ENCODE data around the gene PHLPP2. TPM values are rescaled to one million over a fixed set of nuclear protein-coding genes. Genes with fewer than 3 reads are reported as not detected.
"Not testable (repeated sequence)": the region's sequence is repeated elsewhere in the genome, so short reads cannot be mapped to it uniquely, and the experiment has no call there.

Gene PHLPP2
- polyA plus RNA-seq, 1 donor = 19.6 TPM

DNA sequence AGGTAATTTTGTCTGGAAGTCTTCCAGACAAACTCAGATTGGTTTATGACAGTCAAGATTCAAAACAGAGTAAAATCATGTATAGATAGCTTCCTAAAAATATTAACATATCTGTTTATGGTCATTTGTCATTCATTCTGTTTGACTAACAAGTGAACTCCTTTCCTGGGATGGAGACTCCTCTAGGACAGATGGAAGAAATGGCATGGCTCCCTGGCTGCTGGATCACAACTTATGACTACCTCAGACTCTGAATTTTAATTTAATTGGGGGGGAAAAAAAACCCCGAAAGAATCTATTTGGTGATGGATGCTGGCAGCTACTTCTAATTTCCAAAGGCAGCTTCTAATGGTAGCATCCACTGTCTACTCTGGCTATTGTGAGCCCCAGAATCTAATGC lies 34.6 kb downstream of the PHLPP2 start:
- WGBS (ENCODE audit: insufficient coverage, low lambda C conversion rate) = no CpG with 5 or more reads among the region's 1 CpG
- no peaks in the 10 kb centered on the region for H3K9me3 ChIP-seq (ENCODE audit: control insufficient read depth, low read depth, low read length)

DNA sequence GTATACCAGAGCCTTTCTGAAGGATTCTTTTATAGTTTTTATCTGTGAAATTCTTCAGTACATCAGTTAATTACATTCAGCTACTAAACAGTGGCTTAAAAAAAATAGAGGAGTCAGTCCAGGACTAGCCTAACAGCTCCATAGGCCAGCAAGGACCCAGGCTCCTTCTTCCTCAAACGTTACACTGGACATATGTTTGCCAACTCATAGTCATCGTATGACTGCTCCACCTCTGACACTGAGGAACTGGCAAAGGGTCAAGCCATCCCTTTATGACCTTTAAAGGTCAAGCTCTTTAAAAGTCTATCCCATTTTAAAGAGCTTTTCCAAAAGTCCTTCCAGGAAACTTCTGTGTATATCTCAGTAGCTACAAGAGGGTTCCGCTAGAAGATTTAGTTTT lies 36.6 kb downstream of the PHLPP2 start:
- Histone ChIP-seq H3K4me1 (ENCODE audit: control insufficient read depth, insufficient read depth, low read length) (no peaks in the 10 kb centered on the region), H3K4me3 (ENCODE audit: low read length) (no peak overlapping the region), H3K36me3 (ENCODE audit: control insufficient read depth, insufficient read depth, low read length) (peaks cover 43% of the 10 kb centered on the region), H3K27ac (ENCODE audit: low read length) (no peak overlapping the region), H3K9me3 (ENCODE audit: control insufficient read depth, low read depth, low read length) (peaks cover 2% of the 10 kb centered on the region), H3K27me3 (ENCODE audit: control insufficient read depth, insufficient read depth, low read length) (no peaks in the 10 kb centered on the region)
- WGBS (ENCODE audit: insufficient coverage, low lambda C conversion rate) = no CpG with 5 or more reads among the region's 3 CpGs
- DNase-seq = no peak

More for the DNA sequence above, 34.6 kb downstream of the PHLPP2 start:
- Histone ChIP-seq H3K4me3 (ENCODE audit: low read length) (no peak overlapping the region), H3K27ac (ENCODE audit: low read length) (no peak overlapping the region), H3K4me1 (ENCODE audit: control insufficient read depth, insufficient read depth, low read length) (no peaks in the 10 kb centered on the region), H3K27me3 (ENCODE audit: control insufficient read depth, insufficient read depth, low read length) (no peaks in the 10 kb centered on the region), H3K36me3 (ENCODE audit: control insufficient read depth, insufficient read depth, low read length) (peaks cover 34% of the 10 kb centered on the region)
- no peak for DNase-seq

DNA sequence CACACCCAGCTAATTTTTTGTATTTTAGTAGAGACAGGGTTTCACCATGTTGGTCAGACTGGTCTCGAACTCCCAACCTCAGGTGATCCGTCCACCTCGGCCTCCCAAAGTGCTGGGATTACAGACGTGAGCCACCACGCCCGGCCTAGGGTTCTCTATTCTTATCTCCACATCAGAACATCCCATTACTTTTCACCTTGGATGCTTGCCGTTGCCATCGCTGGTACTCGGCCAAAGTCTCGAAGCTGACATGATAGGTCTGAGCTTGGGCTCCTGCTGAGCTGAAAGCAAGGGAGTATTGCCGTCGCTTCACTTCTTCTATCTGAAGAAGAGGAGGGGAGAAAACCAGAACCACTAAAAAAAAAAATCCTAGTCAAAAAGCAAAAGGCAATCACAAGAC lies 40.2 kb downstream of the PHLPP2 start:
- not testable (repeated sequence) for H3K27ac ChIP-seq (ENCODE audit: low read length); H3K4me3 ChIP-seq (ENCODE audit: low read length); H3K9me3 ChIP-seq (ENCODE audit: control insufficient read depth, low read depth, low read length); H3K27me3 ChIP-seq (ENCODE audit: control insufficient read depth, insufficient read depth, low read length); H3K4me1 ChIP-seq (ENCODE audit: control insufficient read depth, insufficient read depth, low read length); DNase-seq
- H3K36me3 ChIP-seq (ENCODE audit: control insufficient read depth, insufficient read depth, low read length) = peaks cover 45% of the 10 kb centered on the region
- 100% methylated on average over 3 of the region's 12 CpGs for WGBS (ENCODE audit: insufficient coverage, low lambda C conversion rate)

DNA sequence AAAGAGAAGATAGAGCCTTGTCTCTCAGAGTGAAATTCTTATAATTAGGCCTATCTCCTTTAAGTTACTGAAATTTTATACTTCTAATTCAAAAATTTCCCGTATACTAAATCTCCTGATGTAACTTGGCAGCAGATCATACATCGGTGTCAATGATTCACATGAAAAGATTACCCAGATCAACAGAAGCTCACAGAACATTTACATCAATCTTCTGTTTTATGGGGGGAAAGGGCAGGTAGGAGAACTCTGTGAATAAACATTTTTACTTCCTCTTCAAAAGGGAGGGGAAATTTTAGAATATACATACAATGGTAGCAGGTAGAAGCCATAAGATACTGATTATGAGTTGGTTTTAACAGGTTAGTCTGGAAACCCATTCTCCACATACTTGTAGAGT lies 43.1 kb downstream of the PHLPP2 start:
- Histone ChIP-seq H3K4me3 (ENCODE audit: low read length) (no peak overlapping the region), H3K27me3 (ENCODE audit: control insufficient read depth, insufficient read depth, low read length) (no peaks in the 10 kb centered on the region), H3K4me1 (ENCODE audit: control insufficient read depth, insufficient read depth, low read length) (peaks cover 3% of the 10 kb centered on the region), H3K36me3 (ENCODE audit: control insufficient read depth, insufficient read depth, low read length) (peaks cover 48% of the 10 kb centered on the region), H3K27ac (ENCODE audit: low read length) (no peak overlapping the region), H3K9me3 (ENCODE audit: control insufficient read depth, low read depth, low read length) (peaks cover 4% of the 10 kb centered on the region)
- DNase-seq = peak in 1 of 2 donors; percentile 63
- 17% methylated on average over 1 of the region's 2 CpGs for WGBS (ENCODE audit: insufficient coverage, low lambda C conversion rate)

DNA sequence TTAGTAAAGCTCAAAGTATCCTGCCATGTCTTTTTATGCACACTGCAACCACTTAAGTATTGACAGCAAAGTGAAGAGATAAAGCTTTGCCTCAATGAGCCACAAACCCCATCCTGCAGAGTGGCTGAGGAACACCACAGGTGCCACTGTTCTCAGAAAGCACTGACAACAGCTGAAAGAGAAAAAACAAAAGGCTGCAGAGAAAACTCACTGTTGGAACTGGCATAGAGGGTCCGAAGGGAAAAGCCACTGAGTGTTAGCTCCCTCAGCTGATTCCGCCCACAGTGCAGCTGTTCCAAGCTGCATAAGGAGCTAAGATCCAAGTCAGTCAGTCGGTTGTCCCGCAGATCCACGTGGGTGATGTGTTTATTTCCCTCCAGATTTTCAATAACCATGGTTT lies 48.3 kb downstream of the PHLPP2 start:
- Histone ChIP-seq H3K27me3 (ENCODE audit: control insufficient read depth, insufficient read depth, low read length) (no peaks in the 10 kb centered on the region), H3K27ac (ENCODE audit: low read length) (no peak overlapping the region), H3K4me1 (ENCODE audit: control insufficient read depth, insufficient read depth, low read length) (peaks cover 3% of the 10 kb centered on the region), H3K36me3 (ENCODE audit: control insufficient read depth, insufficient read depth, low read length) (peaks cover 38% of the 10 kb centered on the region), H3K9me3 (ENCODE audit: control insufficient read depth, low read depth, low read length) (no peaks in the 10 kb centered on the region), H3K4me3 (ENCODE audit: low read length) (no peak overlapping the region)
- no peak for DNase-seq
- WGBS (ENCODE audit: insufficient coverage, low lambda C conversion rate) = no CpG with 5 or more reads among the region's 5 CpGs

DNA sequence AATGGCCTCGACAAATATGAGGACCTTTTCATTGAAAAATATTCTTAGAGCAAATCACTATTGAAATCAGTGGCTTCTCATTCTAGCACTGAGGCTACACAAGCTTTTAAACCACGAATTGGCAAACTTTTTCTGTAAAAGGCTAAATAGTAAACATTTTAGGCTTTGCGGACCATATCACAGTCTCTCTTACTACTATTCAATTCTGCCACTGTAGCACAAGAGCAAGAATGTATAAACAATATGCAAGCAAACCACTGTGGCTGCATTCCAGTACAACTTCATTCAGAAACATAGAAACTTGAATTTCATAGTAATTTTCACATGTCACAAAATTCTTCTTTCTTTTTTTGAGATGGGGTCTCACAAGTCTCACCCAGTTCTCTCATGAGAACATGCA lies 49.1 kb downstream of the PHLPP2 start:
- peaks cover under 1% of the 10 kb centered on the region for H3K4me1 ChIP-seq (ENCODE audit: control insufficient read depth, insufficient read depth, low read length)
- H3K27me3 ChIP-seq (ENCODE audit: control insufficient read depth, insufficient read depth, low read length) = no peaks in the 10 kb centered on the region
- H3K9me3 ChIP-seq (ENCODE audit: control insufficient read depth, low read depth, low read length) = no peaks in the 10 kb centered on the region
- no peak for DNase-seq
- no peak overlapping the region for H3K27ac ChIP-seq (ENCODE audit: low read length)
- H3K36me3 ChIP-seq (ENCODE audit: control insufficient read depth, insufficient read depth, low read length) = peaks cover 36% of the 10 kb centered on the region
- H3K4me3 ChIP-seq (ENCODE audit: low read length) = no peak overlapping the region
- whole genome bisulfite sequencing (ENCODE audit: insufficient coverage, low lambda C conversion rate) = 93% methylated on average over 2 of the region's 3 CpGs

DNA sequence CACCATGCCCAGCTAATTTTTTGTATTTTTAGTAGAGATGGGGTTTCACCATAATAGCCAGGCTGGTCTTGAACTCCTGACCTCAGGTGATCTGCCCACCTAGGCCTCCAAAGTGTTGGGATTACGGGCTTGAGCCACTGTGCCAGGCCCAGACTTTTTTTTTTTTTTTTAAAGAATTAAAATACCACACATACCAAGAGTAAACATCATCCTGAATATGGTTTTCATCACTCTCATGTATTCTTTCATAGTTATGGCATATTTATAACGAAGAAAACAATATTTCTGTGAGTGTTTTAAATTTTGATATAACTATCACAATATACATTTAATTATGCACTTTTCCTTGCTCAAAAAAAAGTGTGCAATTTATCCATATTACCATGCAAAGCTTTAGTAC lies 50.3 kb downstream of the PHLPP2 start:
- no peaks in the 10 kb centered on the region for H3K27me3 ChIP-seq (ENCODE audit: control insufficient read depth, insufficient read depth, low read length)
- no peak overlapping the region for H3K4me3 ChIP-seq (ENCODE audit: low read length)
- H3K4me1 ChIP-seq (ENCODE audit: control insufficient read depth, insufficient read depth, low read length) = peaks cover 12% of the 10 kb centered on the region
- no peak for DNase-seq
- no peaks in the 10 kb centered on the region for H3K9me3 ChIP-seq (ENCODE audit: control insufficient read depth, low read depth, low read length)
- 94% methylated on average over 2 of the region's 2 CpGs for WGBS (ENCODE audit: insufficient coverage, low lambda C conversion rate)
- no peak overlapping the region for H3K27ac ChIP-seq (ENCODE audit: low read length)
- peaks cover 40% of the 10 kb centered on the region for H3K36me3 ChIP-seq (ENCODE audit: control insufficient read depth, insufficient read depth, low read length)

DNA sequence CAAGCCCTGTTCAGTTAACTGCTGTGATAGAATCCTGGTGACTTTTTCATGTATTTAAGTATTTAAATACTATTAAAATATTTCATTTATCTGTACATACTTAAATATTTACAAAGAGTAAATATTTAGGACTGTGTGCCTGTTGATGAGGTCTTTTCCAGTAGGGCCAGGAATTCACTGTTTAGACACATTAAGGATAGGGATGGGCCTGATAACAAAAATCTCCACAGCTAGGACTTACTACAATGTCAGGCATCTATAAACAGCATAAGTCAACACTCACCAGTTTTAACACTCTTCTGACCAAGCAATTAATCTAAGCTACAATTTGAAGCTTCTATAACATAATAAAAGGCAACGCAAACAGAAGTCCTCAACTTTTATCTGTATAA lies 50.9 kb downstream of the PHLPP2 start:
- peaks cover 36% of the 10 kb centered on the region for H3K36me3 ChIP-seq (ENCODE audit: control insufficient read depth, insufficient read depth, low read length)
- no CpG with 5 or more reads among the region's 1 CpG for WGBS (ENCODE audit: insufficient coverage, low lambda C conversion rate)
- no peak for DNase-seq
- no peak overlapping the region for H3K27ac ChIP-seq (ENCODE audit: low read length)
- H3K27me3 ChIP-seq (ENCODE audit: control insufficient read depth, insufficient read depth, low read length) = no peaks in the 10 kb centered on the region
- no peaks in the 10 kb centered on the region for H3K9me3 ChIP-seq (ENCODE audit: control insufficient read depth, low read depth, low read length)
- H3K4me3 ChIP-seq (ENCODE audit: low read length) = no peak overlapping the region
- peaks cover 16% of the 10 kb centered on the region for H3K4me1 ChIP-seq (ENCODE audit: control insufficient read depth, insufficient read depth, low read length)

DNA sequence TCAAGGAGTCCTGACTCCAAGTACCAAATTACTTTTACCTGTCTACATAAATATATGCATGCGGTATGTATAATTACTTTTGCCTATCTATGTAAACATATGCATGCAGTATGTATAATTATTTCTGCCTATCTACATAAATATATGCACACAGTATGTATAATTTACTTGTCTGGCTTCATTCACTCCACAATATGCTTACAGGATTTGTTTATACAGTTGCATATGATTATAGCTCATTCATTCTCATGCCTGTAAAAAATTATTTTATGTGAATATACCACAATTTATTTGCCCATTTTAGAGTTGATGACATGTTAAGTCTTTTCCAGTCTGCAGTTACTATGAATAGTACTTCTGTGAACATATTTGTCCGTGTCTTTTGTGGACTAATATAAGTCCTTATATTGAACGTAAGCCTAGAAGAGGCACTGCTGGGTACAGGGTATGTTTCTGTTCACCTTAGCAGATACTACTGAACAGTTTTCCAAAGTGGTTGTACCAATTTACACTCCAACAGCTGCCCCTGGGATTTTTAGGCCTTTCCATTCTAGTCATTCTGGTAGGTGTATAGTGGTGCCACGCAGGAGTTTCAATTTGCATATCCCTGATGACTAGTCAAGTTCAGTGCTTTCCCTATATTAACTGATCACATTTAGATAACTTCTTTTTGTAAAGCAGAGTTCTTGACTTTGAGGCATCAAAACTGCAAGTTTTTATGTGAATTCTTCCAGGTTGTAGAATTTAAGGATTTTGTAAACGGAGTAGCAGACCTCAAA lies 51.5 kb downstream of the PHLPP2 start:
- H3K4me3 ChIP-seq (ENCODE audit: low read length) = no peak overlapping the region
- H3K36me3 ChIP-seq (ENCODE audit: control insufficient read depth, insufficient read depth, low read length) = peaks cover 34% of the 10 kb centered on the region
- H3K4me1 ChIP-seq (ENCODE audit: control insufficient read depth, insufficient read depth, low read length) = peaks cover 21% of the 10 kb centered on the region

DNA sequence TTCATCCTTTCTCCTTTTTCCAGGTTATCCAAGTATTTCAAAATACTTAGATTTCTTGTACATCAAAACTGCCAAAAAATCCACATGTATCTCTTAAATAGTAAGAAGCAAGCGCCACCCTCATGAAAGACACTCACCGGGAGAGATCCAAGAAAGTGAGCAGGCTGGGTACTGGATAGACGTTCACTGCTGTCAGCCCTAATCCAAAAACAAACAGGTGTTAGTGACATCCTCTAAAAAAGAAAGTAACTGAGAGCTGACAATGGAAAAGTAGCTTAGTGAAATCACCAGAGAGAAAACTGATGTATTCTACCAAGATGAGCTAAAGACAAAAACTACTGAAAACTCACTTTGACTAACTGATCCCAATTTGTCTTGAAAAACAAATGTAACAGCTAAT lies 52.4 kb downstream of the PHLPP2 start:
- Histone ChIP-seq H3K36me3 (ENCODE audit: control insufficient read depth, insufficient read depth, low read length) (peaks cover 34% of the 10 kb centered on the region), H3K27ac (ENCODE audit: low read length) (no peak overlapping the region), H3K9me3 (ENCODE audit: control insufficient read depth, low read depth, low read length) (no peaks in the 10 kb centered on the region), H3K27me3 (ENCODE audit: control insufficient read depth, insufficient read depth, low read length) (no peaks in the 10 kb centered on the region), H3K4me3 (ENCODE audit: low read length) (no peak overlapping the region), H3K4me1 (ENCODE audit: control insufficient read depth, insufficient read depth, low read length) (peaks cover 26% of the 10 kb centered on the region)
- WGBS (ENCODE audit: insufficient coverage, low lambda C conversion rate) = 59% methylated on average over 3 of the region's 3 CpGs
- no peak for DNase-seq

More for the DNA sequence above, 51.5 kb downstream of the PHLPP2 start:
- H3K9me3 ChIP-seq (ENCODE audit: control insufficient read depth, low read depth, low read length) = no peaks in the 10 kb centered on the region
- no peak for DNase-seq
- no peak overlapping the region for H3K27ac ChIP-seq (ENCODE audit: low read length)
- no CpG with 5 or more reads among the region's 5 CpGs for WGBS (ENCODE audit: insufficient coverage, low lambda C conversion rate)
- H3K27me3 ChIP-seq (ENCODE audit: control insufficient read depth, insufficient read depth, low read length) = no peaks in the 10 kb centered on the region

DNA sequence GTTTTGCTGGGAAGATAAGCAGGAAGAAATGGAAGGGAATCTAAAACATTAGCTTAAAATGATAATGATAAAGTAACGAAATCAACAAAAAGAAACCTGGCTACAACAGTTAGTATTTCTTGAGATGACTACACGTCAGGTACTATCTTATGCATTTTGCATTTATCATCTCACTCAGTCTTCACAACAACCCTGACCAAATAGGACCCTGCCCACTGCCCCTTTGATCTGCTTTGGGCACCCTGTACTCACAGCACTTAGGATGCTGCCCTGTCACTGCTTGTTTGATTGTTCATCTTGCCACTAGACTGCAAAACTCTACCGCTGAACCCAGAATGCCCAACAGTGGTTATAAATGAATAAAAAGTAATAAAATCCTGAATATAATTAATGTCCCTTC lies 53.3 kb downstream of the PHLPP2 start:
- peaks cover 31% of the 10 kb centered on the region for H3K36me3 ChIP-seq (ENCODE audit: control insufficient read depth, insufficient read depth, low read length)
- peaks cover 32% of the 10 kb centered on the region for H3K4me1 ChIP-seq (ENCODE audit: control insufficient read depth, insufficient read depth, low read length)
- no peak for DNase-seq
- no CpG with 5 or more reads among the region's 3 CpGs for WGBS (ENCODE audit: insufficient coverage, low lambda C conversion rate)
- no peaks in the 10 kb centered on the region for H3K9me3 ChIP-seq (ENCODE audit: control insufficient read depth, low read depth, low read length)
- peak overlapping the region; percentile 27 for H3K4me3 ChIP-seq (ENCODE audit: low read length)
- peak overlapping the region; percentile 71 for H3K27ac ChIP-seq (ENCODE audit: low read length)
- H3K27me3 ChIP-seq (ENCODE audit: control insufficient read depth, insufficient read depth, low read length) = no peaks in the 10 kb centered on the region
